Measurements from ENCODE around the gene JAZF1.
"Not testable (repeated sequence)": the region's sequence is repeated elsewhere in the genome, so short reads cannot be mapped to it uniquely, and the experiment has no call there.

Gene JAZF1

GRCh38 chr7:27856703-27857485 lies 323.7 kb downstream of the JAZF1 start:
- DNase-seq (ENCODE audit: low read depth in 1 of 2, low spot score in 1 of 2), result not testable (repeated sequence)

DNA sequence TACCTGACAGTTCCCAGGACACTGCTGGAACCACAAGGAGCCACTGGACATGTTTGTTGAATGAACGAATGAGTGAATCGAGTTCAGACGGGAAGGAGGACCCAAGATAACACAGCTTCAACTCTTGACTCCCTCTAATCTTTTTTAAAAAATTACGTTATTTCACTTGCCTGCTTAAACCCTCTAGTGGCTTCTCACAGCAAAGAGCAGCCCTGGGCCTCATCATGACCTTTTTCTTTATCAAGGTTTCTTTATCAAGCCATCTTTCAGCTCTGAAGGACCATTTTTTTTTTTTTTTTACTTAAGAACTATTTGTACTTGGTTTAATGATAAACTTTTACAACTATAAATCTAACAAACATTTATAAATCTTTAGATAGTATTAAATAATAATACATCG lies 330.1 kb downstream of the JAZF1 start:
- no peak for DNase-seq (ENCODE audit: low read depth in 1 of 2, low spot score in 1 of 2)

DNA sequence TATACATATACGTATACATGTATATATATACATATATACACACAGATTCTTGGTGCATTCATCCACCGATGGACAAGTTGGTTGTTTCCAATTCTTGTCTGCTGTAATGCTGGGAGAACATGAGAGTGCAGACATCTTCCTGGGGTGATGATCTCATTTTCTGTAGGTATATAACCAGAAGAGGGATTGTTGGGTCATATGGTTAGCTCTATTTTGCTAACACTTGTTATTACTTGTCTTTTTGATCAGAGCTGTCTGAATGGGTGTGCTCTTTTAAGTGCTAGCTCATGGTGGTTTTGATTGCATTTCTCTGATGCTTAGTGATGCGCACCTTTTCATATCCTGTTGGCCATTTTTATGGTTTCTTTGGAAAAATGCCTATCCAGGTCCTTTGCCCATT lies 334.2 kb downstream of the JAZF1 start:
- no peak for DNase-seq (ENCODE audit: low read depth in 1 of 2, low spot score in 1 of 2)

DNA sequence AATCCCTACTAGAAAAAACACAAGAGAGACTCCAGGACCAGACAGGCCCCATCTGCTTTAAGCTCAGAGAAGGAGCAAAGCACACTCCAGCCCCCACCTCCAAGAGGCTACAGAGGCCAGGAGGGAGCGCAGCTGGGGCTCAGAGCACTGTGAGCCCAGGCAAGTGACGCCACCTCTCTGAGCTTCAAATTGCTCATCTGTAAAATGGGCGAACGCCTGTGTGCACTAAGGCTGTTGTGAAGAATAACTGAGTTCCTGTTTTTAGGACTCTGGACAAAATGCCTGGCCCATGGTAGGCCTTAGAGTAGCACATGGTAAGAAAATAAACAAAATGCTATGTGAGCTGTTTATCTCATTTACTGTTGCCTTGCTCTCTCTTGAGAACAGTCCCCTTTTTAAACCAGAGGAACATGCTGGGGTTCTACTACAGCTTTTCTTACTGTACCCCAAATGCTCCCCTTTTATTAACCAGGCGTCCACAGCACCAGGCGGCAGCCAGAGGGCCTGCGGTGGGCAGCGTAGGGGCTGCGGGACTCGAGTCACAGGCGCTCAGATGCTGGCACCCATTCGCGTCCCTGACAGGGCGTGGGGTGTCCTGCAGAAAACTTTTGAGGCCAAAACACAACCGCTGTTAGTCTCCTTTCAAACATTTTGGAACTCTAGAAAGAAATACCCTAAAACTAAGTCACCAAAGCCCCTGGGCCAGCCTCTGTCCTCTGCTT lies 336.9 kb downstream of the JAZF1 start:
- DNase-seq (ENCODE audit: low read depth in 1 of 2, low spot score in 1 of 2), result no peak

DNA sequence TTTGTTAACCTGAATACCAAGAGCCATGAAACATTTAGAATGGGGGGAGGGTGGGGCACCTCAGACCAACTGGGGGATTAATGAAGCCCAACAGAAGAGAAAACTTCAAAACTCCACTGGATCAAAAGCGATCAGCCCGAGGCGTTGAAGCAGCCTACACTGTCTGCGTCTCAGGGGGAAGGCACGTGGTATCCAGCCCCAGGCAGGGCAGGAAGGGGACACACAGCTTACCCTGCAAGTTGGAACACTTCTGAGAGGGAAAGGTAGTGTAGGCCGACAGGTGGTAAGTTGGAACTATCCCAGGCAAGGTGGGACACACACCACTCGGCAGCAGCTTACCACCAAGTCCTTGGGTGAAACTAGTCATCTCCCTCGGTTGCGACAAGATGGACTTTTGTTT lies 337.7 kb downstream of the JAZF1 start:
- DNase-seq (ENCODE audit: low read depth in 1 of 2, low spot score in 1 of 2), result no peak

DNA sequence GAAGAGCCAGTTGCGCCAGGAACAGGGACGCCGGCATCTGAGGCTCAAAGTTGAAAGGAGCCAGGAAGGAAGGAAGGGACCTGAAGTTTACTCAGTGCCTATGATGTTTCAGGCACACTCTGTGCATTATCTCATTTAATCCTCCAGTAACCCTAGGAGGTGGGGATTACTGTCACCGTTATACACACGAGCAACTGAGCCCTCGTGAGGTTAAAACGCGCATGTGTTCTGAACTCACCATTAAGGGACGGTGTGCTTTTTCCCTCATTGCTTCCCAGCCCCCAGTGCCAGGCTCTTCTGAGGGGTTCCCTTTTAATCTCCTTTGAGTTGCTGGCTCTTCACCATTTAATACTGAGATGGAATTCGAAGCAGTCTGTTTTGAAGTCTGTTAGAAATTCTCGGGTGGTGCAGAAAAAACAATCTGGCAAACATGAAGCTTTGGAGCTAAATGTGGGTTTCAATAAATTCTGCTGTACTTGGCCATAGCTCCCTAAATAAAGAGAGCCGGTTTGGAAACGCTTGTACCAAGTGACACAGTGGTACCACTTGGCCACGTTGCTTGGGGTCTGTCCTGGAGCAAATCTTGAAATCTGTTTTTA lies 338.4 kb downstream of the JAZF1 start:
- no peak for DNase-seq (ENCODE audit: low read depth in 1 of 2, low spot score in 1 of 2)

GRCh38 chr7:27840760-27841364 lies 339.7 kb downstream of the JAZF1 start:
- DNase-seq (ENCODE audit: low read depth in 1 of 2, low spot score in 1 of 2), result no peak

DNA sequence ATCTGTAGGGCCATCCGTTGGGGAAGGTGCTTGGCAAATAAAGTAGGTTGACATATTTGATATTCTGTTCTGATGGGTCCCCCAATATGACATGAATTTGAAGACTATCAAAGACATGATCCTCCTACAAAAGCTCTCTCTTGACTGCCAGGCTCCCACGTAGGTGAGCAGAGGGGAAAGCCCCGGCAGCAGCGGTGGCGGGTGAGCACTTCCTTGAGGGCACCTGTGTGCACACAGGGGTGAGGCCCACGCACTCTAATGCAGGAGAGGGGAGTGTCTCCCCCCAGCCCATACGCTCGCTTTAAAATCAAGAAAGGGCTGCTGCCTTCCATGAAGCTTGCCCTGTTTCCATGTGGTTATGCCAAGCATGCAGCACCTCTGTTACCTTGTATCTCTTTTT lies 340.3 kb downstream of the JAZF1 start:
- no peak for DNase-seq (ENCODE audit: low read depth in 1 of 2, low spot score in 1 of 2)

- no peak for DNase-seq (ENCODE audit: low read depth in 1 of 2, low spot score in 1 of 2)
These were observed 341.5 kb downstream of the JAZF1 start for GRCh38 chr7:27839099-27839498.

GRCh38 chr7:27836536-27836935 lies 344.1 kb downstream of the JAZF1 start:
- DNase-seq (ENCODE audit: low read depth in 1 of 2, low spot score in 1 of 2), result no peak

- DNase-seq (ENCODE audit: low read depth in 1 of 2, low spot score in 1 of 2), result no peak
These were observed 345.2 kb downstream of the JAZF1 start for GRCh38 chr7:27835376-27835775.

- no peak for DNase-seq (ENCODE audit: low read depth in 1 of 2, low spot score in 1 of 2)
These were observed 346.2 kb downstream of the JAZF1 start for GRCh38 chr7:27834179-27834921.

- DNase-seq (ENCODE audit: low read depth in 1 of 2, low spot score in 1 of 2), result no peak
These were observed 354.2 kb downstream of the JAZF1 start for GRCh38 chr7:27826357-27826756.

DNA sequence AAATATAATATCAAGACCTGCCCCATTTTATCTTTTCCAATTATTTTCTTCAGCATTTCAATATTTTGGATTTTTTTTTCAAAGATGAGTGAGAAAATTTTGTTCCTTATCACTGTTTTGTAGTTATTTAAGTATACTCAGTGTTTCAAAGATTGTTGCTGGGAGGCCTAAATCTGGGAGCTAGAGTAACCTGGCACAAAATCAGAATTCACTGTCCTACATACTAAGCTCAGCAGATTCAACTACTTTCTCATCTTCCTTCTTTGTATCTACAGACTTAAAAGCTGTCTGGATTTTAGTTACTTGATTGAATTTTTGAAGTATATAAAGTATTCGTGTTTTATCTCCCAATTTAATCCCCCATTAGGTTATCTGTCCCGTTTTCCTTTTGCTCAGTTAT lies 354.7 kb downstream of the JAZF1 start:
- no peak for DNase-seq (ENCODE audit: low read depth in 1 of 2, low spot score in 1 of 2)

GRCh38 chr7:27822245-27822644 lies 358.4 kb downstream of the JAZF1 start:
- no peak for DNase-seq (ENCODE audit: low read depth in 1 of 2, low spot score in 1 of 2)

DNA sequence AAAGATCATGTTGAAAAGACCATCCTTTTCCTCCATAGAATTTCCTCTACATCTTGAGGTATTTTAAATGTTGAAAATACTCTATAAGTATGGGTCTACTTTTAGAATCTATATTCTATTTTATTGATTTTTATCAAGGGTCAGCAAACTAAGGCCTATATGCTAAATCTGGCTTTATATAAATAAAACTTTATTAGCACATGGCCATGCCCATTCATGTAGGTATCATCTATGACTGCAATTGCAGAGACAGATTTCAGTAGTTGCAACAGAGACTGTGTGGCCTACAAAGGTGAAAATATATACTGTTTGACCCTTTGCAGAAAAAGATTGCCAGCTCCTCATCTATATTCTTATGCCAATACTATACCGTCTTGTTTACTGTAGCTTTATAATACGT lies 367.9 kb downstream of the JAZF1 start:
- no peak for DNase-seq (ENCODE audit: low read depth in 1 of 2, low spot score in 1 of 2)

- no peak for DNase-seq (ENCODE audit: low read depth in 1 of 2, low spot score in 1 of 2)
These were observed 370.4 kb downstream of the JAZF1 start for GRCh38 chr7:27810186-27810585.

DNA sequence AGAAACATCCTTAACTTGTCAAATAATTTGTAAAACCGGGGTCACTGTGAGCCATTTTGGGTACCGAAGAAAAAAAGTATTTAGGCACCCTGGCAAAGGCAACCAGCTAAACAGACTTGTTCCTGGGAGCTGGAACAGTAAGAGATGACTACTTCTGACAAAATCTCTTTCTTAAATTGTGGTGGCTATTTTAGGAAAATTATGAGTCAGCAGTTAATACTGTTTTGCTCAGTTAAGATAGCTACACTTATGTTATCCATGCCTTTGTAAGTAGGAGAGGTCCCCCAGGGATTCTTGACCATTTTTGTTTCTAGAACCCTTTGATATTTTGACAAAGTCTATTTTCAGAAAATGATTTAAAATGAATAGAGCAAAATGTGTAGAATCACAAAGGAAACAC lies 372.0 kb downstream of the JAZF1 start:
- no peak for DNase-seq (ENCODE audit: low read depth in 1 of 2, low spot score in 1 of 2)

GRCh38 chr7:27804139-27804538 lies 376.5 kb downstream of the JAZF1 start:
- no peak for DNase-seq (ENCODE audit: low read depth in 1 of 2, low spot score in 1 of 2)

DNA sequence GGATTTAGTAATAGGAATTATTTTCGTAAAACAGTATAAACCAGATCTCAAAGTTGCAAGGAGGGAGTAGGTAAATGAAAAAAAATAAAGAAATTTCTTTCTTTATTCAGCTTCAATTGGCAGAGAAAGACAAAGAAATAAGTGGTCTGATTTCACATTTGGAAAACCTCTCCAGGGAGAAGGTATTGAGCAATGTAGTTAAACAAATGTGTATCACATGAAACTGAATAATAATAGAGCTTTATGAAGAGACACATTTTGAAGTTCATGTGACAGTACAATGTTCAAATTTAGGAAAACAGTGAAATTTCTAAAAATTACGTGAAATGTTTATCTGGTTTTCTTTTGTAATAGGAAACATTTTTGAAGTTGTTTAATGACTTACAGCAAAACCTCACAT lies 377.6 kb downstream of the JAZF1 start:
- no peak for DNase-seq (ENCODE audit: low read depth in 1 of 2, low spot score in 1 of 2)

- DNase-seq (ENCODE audit: low read depth in 1 of 2, low spot score in 1 of 2), result no peak
These were observed 381.4 kb downstream of the JAZF1 start for GRCh38 chr7:27799212-27799611.

All from activated T-helper 1 cell treated with anti-CD3 and anti-CD28 coated beads, Interleukin-2, amount 50 U/mL, for 16 hours (primary cell).